NCI-H446 treated with DMSO at 0.1 percent for 48 hours (cell line): Measurements from ENCODE around the gene TGM6.

ENCODE experiments used
- DNase-seq: peaks from one replicate; lab custom pipeline; 2025; lab: John Stamatoyannopoulos, UW

The TGM6 gene

DNA sequence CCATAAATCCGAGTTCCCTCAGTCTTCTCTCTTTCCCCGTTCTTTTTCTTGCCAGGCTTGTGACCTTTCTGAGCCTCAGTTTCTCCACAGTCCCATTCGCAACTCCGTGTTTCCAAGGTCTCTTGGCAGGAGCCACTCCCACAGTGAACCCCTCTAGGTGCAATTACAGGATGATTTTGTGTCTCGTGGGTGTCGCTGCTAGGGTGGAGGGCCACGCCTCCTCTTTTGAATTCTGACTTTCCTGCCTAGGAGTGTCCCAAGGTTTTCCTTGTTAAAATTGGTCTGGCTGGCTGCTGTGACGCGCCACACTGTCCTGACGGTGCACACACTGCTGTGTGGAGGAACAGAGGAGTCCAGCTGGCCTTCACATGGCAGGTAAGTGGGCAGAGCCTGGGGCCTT is at the start of gene TGM6:
Gene TGM6, plus strand, starts transcription at position 301 of the 400 bp plus-strand sequence. Its CDS starts 68 bp downstream, at position 369.
- no peak for DNase-seq

DNA sequence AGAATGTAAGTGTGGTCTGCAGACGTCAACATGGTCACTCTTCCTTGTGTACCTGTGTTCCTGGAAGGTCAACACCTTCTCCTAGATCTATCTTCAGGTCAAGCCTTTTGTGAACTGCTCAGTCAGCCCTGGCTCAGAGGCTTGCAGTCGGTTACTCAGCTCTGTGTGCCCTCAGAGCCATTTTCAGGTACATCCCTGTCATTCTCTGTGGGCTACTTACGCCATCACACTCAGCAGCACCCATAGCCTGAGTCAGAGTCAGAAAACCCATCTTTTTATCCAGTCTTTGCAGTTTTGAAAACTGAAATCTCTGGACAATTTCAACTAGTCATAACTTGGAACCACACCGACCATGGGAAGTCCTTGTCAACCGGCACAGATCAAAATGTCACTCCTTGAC is 49.6 kb upstream of the TGM6 start:
- DNase-seq = no peak

- no peak for DNase-seq
Observed at GRCh38 chr20:2331901-2332565, 48.7 kb upstream of the TGM6 start.

DNA sequence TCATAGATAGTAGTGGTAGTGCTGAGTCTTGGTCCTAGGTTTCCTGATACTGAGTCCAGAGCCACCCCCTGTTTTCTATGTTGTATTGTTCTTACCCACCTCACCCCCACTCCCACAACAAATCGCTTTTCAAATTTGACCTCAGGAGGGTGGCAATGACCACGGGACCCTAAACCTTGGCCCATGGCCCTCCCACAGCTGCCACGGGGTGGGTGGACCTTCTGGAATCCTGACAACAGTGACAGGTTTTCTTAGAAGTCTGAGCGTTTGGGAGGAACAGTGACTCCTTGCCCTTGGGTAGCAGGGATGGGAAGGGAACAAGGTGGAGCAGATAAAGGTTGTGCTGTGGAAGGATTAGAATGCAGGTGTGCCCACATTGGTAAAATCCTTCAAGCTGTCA is 48.0 kb upstream of the TGM6 start:
- DNase-seq = no peak

GRCh38 chr20:2333821-2334220 is 46.9 kb upstream of the TGM6 start:
- DNase-seq = no peak

- DNase-seq = no peak
Observed at GRCh38 chr20:2335096-2335870, 45.4 kb upstream of the TGM6 start.

- DNase-seq = no peak
Observed at GRCh38 chr20:2336471-2336870, 44.2 kb upstream of the TGM6 start.

DNA sequence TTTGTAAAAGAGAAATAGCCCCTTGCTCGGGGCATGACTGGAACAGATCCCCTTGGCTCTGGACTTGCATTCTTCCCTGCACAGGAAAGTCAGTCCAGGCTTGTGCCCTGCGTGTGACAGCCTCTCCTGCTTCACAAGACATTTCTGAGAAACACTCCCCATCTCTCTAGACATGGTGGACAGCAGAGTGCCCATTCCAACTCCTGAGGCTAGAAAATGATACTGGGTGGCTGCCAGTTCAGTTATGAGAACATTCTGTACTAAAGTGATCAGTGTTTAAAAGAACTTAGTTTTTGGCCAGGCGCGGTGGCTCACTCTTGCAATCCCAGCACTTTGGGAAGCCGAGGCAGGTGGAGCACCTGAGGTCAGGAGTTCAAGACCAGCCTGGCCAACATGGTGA is 43.6 kb upstream of the TGM6 start:
- no peak for DNase-seq

GRCh38 chr20:2338411-2339066 is 42.2 kb upstream of the TGM6 start:
- no peak for DNase-seq

GRCh38 chr20:2340136-2340535 is 40.6 kb upstream of the TGM6 start:
- DNase-seq = no peak

- no peak for DNase-seq
Observed at GRCh38 chr20:2340823-2341222, 39.9 kb upstream of the TGM6 start.

- no peak for DNase-seq
Observed at GRCh38 chr20:2341336-2341735, 39.4 kb upstream of the TGM6 start.

- DNase-seq = no peak
Observed at GRCh38 chr20:2342243-2342642, 38.5 kb upstream of the TGM6 start.

GRCh38 chr20:2346188-2346587 is 34.5 kb upstream of the TGM6 start:
- no peak for DNase-seq

DNA sequence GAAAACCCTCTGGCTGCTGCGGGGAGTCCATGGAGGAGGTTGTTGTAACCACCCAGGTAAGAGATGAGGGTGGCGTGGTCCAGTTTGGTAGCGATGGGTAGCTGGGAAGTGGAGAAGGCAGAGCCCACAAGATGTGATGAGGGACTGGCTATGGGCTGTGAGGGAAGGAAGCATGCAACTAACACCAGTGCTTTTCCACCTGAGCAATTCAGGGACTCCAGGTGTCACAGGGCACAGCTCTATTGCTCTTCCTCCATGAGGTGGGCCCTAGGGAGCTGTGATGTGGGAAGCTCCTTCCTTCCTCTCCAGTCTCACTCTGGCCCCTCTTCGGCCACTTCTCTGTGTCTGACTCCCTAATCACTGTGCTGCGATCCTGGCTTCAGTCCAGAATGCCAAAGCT is 32.4 kb upstream of the TGM6 start:
- DNase-seq = no peak

GRCh38 chr20:2349801-2350200 is 30.9 kb upstream of the TGM6 start:
- no peak for DNase-seq

GRCh38 chr20:2350606-2351005 is 30.1 kb upstream of the TGM6 start:
- DNase-seq = no peak

- DNase-seq = no peak
Observed at GRCh38 chr20:2353231-2353630, 27.5 kb upstream of the TGM6 start.

- DNase-seq = no peak
Observed at GRCh38 chr20:2357114-2357513, 23.6 kb upstream of the TGM6 start.

DNA sequence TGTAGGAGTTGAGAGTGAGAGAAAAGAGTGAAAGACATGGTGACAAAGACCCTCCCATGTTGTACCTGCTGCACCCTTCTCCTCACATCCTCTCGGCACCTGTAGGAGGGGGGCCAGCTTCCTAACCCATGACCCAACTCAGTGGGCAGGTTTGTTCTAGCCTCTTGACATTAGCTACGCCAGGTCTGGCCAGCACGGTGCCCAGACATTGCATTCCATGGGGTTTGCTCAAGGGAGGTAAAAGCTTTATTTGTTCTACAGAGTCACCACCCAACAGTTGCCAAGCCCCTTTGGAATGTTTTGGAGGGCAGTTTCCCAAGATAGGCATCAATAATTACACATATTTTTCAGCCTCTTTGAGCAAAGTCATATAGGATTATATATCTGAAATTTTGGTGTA is 22.7 kb upstream of the TGM6 start:
- DNase-seq = no peak

DNA sequence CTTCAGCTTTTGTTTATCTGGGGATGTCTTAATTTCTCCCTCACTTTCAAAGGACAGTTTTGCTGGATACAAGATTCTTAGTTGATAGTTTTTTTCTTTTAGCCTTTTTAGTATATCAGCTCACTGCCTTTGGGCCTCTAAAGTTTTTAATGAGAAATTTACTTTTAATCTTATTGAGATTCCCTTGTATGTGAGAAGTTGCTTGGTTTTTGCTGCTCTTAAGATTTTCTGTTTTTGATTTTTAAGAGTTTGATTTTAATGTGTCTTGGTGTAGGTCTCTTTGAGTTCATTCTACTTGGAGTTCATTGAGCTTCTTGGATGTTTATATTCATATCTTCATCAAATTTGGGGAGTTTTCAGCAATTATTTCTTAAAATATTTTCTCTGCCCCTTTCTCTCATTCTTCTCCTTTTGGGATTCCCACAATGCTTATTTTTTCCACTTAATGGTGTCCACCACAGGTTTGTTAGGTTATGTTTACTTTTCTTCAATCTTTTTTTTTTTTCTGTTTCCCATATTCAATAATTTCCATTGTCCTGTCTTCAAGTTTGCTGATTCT is 19.6 kb upstream of the TGM6 start:
- DNase-seq = no peak

GRCh38 chr20:2363187-2363586 is 17.5 kb upstream of the TGM6 start:
- no peak for DNase-seq

DNA sequence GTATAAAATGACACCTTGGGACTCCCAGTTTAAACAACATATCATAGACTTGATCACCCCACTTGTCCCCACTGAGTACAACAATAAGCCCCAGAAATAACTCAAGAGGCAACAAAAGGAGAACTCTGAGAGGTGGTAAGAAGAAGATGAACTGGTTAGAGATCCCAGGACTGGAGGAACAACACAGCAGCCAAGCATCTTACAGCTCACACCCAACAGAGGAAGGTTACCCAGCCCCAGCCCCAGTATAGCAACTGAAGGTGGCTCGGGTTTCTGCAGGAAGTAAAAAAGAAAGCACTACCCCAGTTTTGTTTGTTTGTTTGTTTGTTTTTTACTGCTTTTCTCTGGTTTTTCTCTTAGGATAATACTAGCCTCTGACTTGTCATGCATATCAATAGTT is 17.1 kb upstream of the TGM6 start:
- no peak for DNase-seq
